WTC11 (cell line): Measurements from ENCODE around the gene ZNF76. TPM values are rescaled to one million over a fixed set of nuclear protein-coding genes. Genes with fewer than 3 reads are reported as not detected.

Source experiments
- ATAC-seq: fragments of 200-7000 bp; cut with Tn5 transposase; 2 replicates; pipeline ENCODE4 v1.10.0; 2021; ENCODE audit warnings: mild to moderate bottlenecking, moderate library complexity
- CTCF ChIA-PET: fragments of 300-600 bp; sonication (Branson Sonifier 250); formaldehyde crosslinking; loops from one replicate; lab custom pipeline; 2021; ENCODE audit warnings: antibody characterized with exemption; lab: Charles Lee
- POLR2A ChIA-PET: fragments of 350-600 bp; sonication (Branson Sonifier 250); formaldehyde crosslinking; loops from one replicate; lab custom pipeline; 2021; ENCODE audit warnings: antibody characterized with exemption; lab: Charles Lee
- DNase-seq: peaks from one replicate; pipeline ENCODE4 v3.0.0; 2021; ENCODE audit warnings: low spot score
- H3K27ac Mint-ChIP-seq: 2 replicates; pipeline ENCODE4 v1.8.0; 2021; ENCODE audit warnings: mixed read lengths
- H3K27me3 Mint-ChIP-seq: 2 replicates; pipeline ENCODE4 v1.8.0; 2021; ENCODE audit warnings: low read depth, mild to moderate bottlenecking, moderate library complexity, mixed read lengths
- H3K36me3 Mint-ChIP-seq: 2 replicates; pipeline ENCODE4 v1.8.0; 2021; ENCODE audit warnings: mixed read lengths
- H3K4me1 Mint-ChIP-seq: 2 replicates; pipeline ENCODE4 v1.8.0; 2022; ENCODE audit warnings: mixed read lengths
- H3K4me3 Mint-ChIP-seq: 2 replicates; pipeline ENCODE4 v1.8.0; 2021; ENCODE audit warnings: mild to moderate bottlenecking, moderate library complexity, mixed read lengths
- H3K9me3 Mint-ChIP-seq: 2 replicates; pipeline ENCODE4 v1.8.0; 2021; ENCODE audit warnings: mixed read lengths
- CREB1 ChIP-seq: sonication (generic); formaldehyde crosslinking; IDR thresholded peaks from 2 replicates; pipeline ENCODE4 v1.8.0; 2023; ENCODE audit warnings: mild to moderate bottlenecking, missing genetic modification reagents
- EMX1 ChIP-seq: fragments of 250-450 bp; sonication (Bioruptor Pico); IDR thresholded peaks from 2 replicates; pipeline ENCODE4 v1.8.0; 2021; ENCODE audit warnings: mild to moderate bottlenecking
- FOXJ3 ChIP-seq: sonication (generic); formaldehyde crosslinking; IDR thresholded peaks from 2 replicates; pipeline ENCODE4 v1.9.0; 2021; ENCODE audit warnings: missing genetic modification reagents, mild to moderate bottlenecking, borderline replicate concordance
- FOXK1 ChIP-seq: sonication (generic); formaldehyde crosslinking; IDR thresholded peaks from 2 replicates; pipeline ENCODE4 v1.8.0; 2022; ENCODE audit warnings: mild to moderate bottlenecking, moderate library complexity, missing genetic modification reagents
- GTF2I ChIP-seq: fragments of 250-450 bp; sonication (Bioruptor Pico); conservative IDR thresholded peaks from 2 replicates; pipeline ENCODE4 v1.4.0; 2021; ENCODE audit warnings: mild to moderate bottlenecking
- IRF2 ChIP-seq: sonication (generic); formaldehyde crosslinking; IDR thresholded peaks from 2 replicates; pipeline ENCODE4 v1.8.0; 2022; ENCODE audit warnings: low read depth, missing genetic modification reagents, borderline replicate concordance
- KAT7 ChIP-seq: sonication (generic); formaldehyde crosslinking; IDR thresholded peaks from 2 replicates; pipeline ENCODE4 v1.8.1; 2023; ENCODE audit warnings: missing genetic modification reagents, mild to moderate bottlenecking, borderline replicate concordance
- MYBL2 ChIP-seq: sonication (generic); formaldehyde crosslinking; IDR thresholded peaks from 2 replicates; pipeline ENCODE4 v1.8.1; 2023; ENCODE audit warnings: mild to moderate bottlenecking, moderate library complexity, missing genetic modification reagents
- NFATC4 ChIP-seq: fragments of 250-450 bp; sonication (Bioruptor Pico); IDR thresholded peaks from 2 replicates; pipeline ENCODE4 v1.9.0; 2021; ENCODE audit warnings: mild to moderate bottlenecking
- ZBTB21 ChIP-seq: sonication (generic); formaldehyde crosslinking; IDR thresholded peaks from 2 replicates; pipeline ENCODE4 v1.8.1; 2023; ENCODE audit warnings: mild to moderate bottlenecking, missing genetic modification reagents, borderline replicate concordance
- ZNF232 ChIP-seq: sonication (generic); formaldehyde crosslinking; IDR thresholded peaks from 2 replicates; pipeline ENCODE4 v1.8.0; 2022; ENCODE audit warnings: mild to moderate bottlenecking, missing genetic modification reagents
- ZNF317 ChIP-seq: sonication (generic); formaldehyde crosslinking; IDR thresholded peaks from 2 replicates; pipeline ENCODE4 v1.8.1; 2023; ENCODE audit warnings: low read depth, mild to moderate bottlenecking, moderate library complexity, missing genetic modification reagents, borderline replicate concordance
- ZNF396 ChIP-seq: fragments of 250-450 bp; sonication (Bioruptor Pico); IDR thresholded peaks from 2 replicates; pipeline ENCODE4 v1.8.0; 2021; ENCODE audit warnings: mild to moderate bottlenecking, moderate library complexity, borderline replicate concordance
- total RNA-seq: library from RNA; stranded (reverse); gene quantifications from 3 replicates; pipeline ENCODE4 v1.2.3, GENCODE V29; 2021
- TF ChIP-seq, protein P1 (sequence below): sonication (generic); formaldehyde crosslinking; IDR thresholded peaks from 2 replicates; pipeline ENCODE4 v1.8.0; 2022; ENCODE audit warnings: mild to moderate bottlenecking, missing genetic modification reagents
- TF ChIP-seq, protein P2 (sequence below): sonication (generic); formaldehyde crosslinking; IDR thresholded peaks from 2 replicates; pipeline ENCODE4 v1.8.1; 2022; ENCODE audit warnings: mild to moderate bottlenecking, moderate library complexity, missing genetic modification reagents
- TF ChIP-seq, protein P3 (sequence below): sonication (generic); formaldehyde crosslinking; conservative IDR thresholded peaks from 2 replicates; pipeline ENCODE4 v1.8.1; 2023; ENCODE audit warnings: mild to moderate bottlenecking, low read depth, missing genetic modification reagents, moderate library complexity
- TF ChIP-seq, protein P4 (sequence below): fragments of 250-450 bp; sonication (Bioruptor Pico); IDR thresholded peaks from 2 replicates; pipeline ENCODE4 v1.9.0; 2021; ENCODE audit warnings: mild to moderate bottlenecking, borderline replicate concordance
- TF ChIP-seq, protein P5 (sequence below): sonication (generic); formaldehyde crosslinking; IDR thresholded peaks from 2 replicates; pipeline ENCODE4 v1.8.1; 2022; ENCODE audit warnings: mild to moderate bottlenecking, missing genetic modification reagents, moderate library complexity, borderline replicate concordance
- TF ChIP-seq, protein P6 (sequence below): sonication (generic); formaldehyde crosslinking; IDR thresholded peaks from 2 replicates; pipeline ENCODE4 v1.8.1; 2023; ENCODE audit warnings: mild to moderate bottlenecking, moderate library complexity, missing genetic modification reagents
- TF ChIP-seq, protein P7 (sequence below): sonication (generic); formaldehyde crosslinking; IDR thresholded peaks from 2 replicates; pipeline ENCODE4 v1.8.1; 2023; ENCODE audit warnings: mild to moderate bottlenecking, missing genetic modification reagents, moderate library complexity
- TF ChIP-seq, protein P8 (sequence below): fragments of 250-450 bp; sonication (Bioruptor Pico); IDR thresholded peaks from 2 replicates; pipeline ENCODE4 v1.9.0; 2021; ENCODE audit warnings: mild to moderate bottlenecking

The ZNF76 gene
- total RNA-seq, 1 experiment from 2014 or later, result 25.8 TPM

DNA sequence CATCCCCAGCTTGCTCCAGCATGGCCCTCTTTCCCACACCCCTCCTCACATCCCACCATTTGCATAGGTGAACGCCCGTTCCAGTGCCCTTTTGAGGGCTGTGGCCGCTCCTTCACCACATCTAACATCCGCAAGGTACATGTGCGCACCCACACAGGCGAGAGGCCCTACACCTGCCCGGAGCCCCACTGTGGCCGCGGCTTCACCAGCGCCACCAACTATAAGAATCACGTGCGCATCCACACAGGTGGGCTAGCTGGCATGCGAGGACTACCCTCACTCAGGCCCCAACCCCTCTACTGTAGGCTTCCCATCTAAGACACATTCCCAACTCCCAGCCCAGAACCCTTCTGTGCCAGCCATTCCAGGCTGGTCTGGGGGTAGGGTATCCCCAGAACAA lies 32.0 kb downstream of the ZNF76 start (continued):
- TF ChIP-seq, protein P1, sequence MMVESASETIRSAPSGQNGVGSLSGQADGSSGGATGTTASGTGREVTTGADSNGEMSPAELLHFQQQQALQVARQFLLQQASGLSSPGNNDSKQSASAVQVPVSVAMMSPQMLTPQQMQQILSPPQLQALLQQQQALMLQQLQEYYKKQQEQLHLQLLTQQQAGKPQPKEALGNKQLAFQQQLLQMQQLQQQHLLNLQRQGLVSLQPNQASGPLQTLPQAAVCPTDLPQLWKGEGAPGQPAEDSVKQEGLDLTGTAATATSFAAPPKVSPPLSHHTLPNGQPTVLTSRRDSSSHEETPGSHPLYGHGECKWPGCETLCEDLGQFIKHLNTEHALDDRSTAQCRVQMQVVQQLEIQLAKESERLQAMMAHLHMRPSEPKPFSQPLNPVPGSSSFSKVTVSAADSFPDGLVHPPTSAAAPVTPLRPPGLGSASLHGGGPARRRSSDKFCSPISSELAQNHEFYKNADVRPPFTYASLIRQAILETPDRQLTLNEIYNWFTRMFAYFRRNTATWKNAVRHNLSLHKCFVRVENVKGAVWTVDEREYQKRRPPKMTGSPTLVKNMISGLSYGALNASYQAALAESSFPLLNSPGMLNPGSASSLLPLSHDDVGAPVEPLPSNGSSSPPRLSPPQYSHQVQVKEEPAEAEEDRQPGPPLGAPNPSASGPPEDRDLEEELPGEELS (CRISPR knock-in tag), result no peak
- no peak for TF ChIP-seq NFATC4 (CRISPR knock-in tag)
- TF ChIP-seq, protein P2, sequence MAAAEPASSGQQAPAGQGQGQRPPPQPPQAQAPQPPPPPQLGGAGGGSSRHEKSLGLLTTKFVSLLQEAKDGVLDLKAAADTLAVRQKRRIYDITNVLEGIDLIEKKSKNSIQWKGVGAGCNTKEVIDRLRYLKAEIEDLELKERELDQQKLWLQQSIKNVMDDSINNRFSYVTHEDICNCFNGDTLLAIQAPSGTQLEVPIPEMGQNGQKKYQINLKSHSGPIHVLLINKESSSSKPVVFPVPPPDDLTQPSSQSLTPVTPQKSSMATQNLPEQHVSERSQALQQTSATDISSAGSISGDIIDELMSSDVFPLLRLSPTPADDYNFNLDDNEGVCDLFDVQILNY (CRISPR knock-in tag), result no peak
- no peak for TF ChIP-seq GTF2I (CRISPR knock-in tag)
- no peak for TF ChIP-seq EMX1 (CRISPR knock-in tag)
- TF ChIP-seq, protein P3, sequence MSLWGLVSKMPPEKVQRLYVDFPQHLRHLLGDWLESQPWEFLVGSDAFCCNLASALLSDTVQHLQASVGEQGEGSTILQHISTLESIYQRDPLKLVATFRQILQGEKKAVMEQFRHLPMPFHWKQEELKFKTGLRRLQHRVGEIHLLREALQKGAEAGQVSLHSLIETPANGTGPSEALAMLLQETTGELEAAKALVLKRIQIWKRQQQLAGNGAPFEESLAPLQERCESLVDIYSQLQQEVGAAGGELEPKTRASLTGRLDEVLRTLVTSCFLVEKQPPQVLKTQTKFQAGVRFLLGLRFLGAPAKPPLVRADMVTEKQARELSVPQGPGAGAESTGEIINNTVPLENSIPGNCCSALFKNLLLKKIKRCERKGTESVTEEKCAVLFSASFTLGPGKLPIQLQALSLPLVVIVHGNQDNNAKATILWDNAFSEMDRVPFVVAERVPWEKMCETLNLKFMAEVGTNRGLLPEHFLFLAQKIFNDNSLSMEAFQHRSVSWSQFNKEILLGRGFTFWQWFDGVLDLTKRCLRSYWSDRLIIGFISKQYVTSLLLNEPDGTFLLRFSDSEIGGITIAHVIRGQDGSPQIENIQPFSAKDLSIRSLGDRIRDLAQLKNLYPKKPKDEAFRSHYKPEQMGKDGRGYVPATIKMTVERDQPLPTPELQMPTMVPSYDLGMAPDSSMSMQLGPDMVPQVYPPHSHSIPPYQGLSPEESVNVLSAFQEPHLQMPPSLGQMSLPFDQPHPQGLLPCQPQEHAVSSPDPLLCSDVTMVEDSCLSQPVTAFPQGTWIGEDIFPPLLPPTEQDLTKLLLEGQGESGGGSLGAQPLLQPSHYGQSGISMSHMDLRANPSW (CRISPR knock-in tag), result no peak

DNA sequence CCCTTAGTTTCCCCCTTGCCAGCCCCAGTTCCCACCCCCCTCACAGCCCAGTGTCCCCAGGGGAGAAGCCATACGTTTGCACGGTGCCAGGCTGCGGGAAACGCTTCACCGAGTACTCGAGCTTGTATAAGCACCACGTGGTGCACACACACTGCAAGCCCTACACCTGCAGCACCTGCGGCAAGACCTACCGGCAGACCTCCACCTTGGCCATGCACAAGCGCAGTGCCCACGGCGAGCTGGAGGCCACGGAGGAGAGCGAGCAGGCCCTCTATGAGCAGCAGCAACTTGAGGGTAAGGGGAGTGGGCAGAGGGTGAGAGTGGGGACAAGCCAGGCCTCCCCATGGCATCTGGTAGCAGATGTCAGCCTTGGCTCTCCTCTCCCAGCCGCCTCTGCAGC lies 33.0 kb downstream of the ZNF76 start:
- peaks cover 8% of the 10 kb centered on the region for H3K4me1 Mint-ChIP-seq
- ATAC-seq (no peak), DNase-seq (no peak)
- POLR2A ChIA-PET, result no interaction called here
- H3K4me3 Mint-ChIP-seq, result no peak overlapping the region
- H3K27ac Mint-ChIP-seq, result no peak overlapping the region
- H3K36me3 Mint-ChIP-seq, result peaks cover 11% of the 10 kb centered on the region
- no peaks in the 10 kb centered on the region for H3K9me3 Mint-ChIP-seq
- peaks cover 4% of the 10 kb centered on the region; the same call in 1 of the 2 replicates for H3K27me3 Mint-ChIP-seq
- CTCF ChIA-PET, result interaction anchor here (1.8 to 2.2 kb wide), 5 partner anchors 10 to 230 kb away, joined by 7 to 13 read pairs (median 9); no protein-coding TSS in a partner anchor
- TF ChIP-seq MYBL2 (CRISPR knock-in tag), result no peak
- TF ChIP-seq CREB1 (CRISPR knock-in tag), result no peak
- TF ChIP-seq, protein P2 (CRISPR knock-in tag), result no peak
- TF ChIP-seq ZNF232 (CRISPR knock-in tag), result no peak
- TF ChIP-seq ZNF317, result no peak
- TF ChIP-seq, protein P4, sequence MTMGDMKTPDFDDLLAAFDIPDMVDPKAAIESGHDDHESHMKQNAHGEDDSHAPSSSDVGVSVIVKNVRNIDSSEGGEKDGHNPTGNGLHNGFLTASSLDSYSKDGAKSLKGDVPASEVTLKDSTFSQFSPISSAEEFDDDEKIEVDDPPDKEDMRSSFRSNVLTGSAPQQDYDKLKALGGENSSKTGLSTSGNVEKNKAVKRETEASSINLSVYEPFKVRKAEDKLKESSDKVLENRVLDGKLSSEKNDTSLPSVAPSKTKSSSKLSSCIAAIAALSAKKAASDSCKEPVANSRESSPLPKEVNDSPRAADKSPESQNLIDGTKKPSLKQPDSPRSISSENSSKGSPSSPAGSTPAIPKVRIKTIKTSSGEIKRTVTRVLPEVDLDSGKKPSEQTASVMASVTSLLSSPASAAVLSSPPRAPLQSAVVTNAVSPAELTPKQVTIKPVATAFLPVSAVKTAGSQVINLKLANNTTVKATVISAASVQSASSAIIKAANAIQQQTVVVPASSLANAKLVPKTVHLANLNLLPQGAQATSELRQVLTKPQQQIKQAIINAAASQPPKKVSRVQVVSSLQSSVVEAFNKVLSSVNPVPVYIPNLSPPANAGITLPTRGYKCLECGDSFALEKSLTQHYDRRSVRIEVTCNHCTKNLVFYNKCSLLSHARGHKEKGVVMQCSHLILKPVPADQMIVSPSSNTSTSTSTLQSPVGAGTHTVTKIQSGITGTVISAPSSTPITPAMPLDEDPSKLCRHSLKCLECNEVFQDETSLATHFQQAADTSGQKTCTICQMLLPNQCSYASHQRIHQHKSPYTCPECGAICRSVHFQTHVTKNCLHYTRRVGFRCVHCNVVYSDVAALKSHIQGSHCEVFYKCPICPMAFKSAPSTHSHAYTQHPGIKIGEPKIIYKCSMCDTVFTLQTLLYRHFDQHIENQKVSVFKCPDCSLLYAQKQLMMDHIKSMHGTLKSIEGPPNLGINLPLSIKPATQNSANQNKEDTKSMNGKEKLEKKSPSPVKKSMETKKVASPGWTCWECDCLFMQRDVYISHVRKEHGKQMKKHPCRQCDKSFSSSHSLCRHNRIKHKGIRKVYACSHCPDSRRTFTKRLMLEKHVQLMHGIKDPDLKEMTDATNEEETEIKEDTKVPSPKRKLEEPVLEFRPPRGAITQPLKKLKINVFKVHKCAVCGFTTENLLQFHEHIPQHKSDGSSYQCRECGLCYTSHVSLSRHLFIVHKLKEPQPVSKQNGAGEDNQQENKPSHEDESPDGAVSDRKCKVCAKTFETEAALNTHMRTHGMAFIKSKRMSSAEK, result no peak
- TF ChIP-seq, protein P5, sequence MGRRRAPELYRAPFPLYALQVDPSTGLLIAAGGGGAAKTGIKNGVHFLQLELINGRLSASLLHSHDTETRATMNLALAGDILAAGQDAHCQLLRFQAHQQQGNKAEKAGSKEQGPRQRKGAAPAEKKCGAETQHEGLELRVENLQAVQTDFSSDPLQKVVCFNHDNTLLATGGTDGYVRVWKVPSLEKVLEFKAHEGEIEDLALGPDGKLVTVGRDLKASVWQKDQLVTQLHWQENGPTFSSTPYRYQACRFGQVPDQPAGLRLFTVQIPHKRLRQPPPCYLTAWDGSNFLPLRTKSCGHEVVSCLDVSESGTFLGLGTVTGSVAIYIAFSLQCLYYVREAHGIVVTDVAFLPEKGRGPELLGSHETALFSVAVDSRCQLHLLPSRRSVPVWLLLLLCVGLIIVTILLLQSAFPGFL, result no peak
- TF ChIP-seq FOXJ3 (CRISPR knock-in tag), result no peak
- TF ChIP-seq IRF2 (CRISPR knock-in tag), result no peak
- no peak for TF ChIP-seq KAT7 (CRISPR knock-in tag)
- no peak for TF ChIP-seq ZNF396 (CRISPR knock-in tag)
- TF ChIP-seq, protein P6, sequence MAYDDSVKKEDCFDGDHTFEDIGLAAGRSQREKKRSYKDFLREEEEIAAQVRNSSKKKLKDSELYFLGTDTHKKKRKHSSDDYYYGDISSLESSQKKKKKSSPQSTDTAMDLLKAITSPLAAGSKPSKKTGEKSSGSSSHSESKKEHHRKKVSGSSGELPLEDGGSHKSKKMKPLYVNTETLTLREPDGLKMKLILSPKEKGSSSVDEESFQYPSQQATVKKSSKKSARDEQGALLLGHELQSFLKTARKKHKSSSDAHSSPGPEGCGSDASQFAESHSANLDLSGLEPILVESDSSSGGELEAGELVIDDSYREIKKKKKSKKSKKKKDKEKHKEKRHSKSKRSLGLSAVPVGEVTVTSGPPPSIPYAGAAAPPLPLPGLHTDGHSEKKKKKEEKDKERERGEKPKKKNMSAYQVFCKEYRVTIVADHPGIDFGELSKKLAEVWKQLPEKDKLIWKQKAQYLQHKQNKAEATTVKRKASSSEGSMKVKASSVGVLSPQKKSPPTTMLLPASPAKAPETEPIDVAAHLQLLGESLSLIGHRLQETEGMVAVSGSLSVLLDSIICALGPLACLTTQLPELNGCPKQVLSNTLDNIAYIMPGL (CRISPR knock-in tag), result no peak
- TF ChIP-seq, protein P7, sequence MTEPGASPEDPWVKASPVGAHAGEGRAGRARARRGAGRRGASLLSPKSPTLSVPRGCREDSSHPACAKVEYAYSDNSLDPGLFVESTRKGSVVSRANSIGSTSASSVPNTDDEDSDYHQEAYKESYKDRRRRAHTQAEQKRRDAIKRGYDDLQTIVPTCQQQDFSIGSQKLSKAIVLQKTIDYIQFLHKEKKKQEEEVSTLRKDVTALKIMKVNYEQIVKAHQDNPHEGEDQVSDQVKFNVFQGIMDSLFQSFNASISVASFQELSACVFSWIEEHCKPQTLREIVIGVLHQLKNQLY (CRISPR knock-in tag), result no peak
- TF ChIP-seq, protein P8, sequence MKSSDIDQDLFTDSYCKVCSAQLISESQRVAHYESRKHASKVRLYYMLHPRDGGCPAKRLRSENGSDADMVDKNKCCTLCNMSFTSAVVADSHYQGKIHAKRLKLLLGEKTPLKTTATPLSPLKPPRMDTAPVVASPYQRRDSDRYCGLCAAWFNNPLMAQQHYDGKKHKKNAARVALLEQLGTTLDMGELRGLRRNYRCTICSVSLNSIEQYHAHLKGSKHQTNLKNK (CRISPR knock-in tag), result no peak
- no peak for TF ChIP-seq FOXK1 (CRISPR knock-in tag)
- TF ChIP-seq ZBTB21 (CRISPR knock-in tag), result no peak
